Posterior vena cava (tissue), 2 donors: ENCODE data around the gene SMIM38. TPM values are rescaled to one million over a fixed set of nuclear protein-coding genes. Genes with fewer than 3 reads are reported as not detected.

Source experiments
- DNase-seq: peaks from one replicate; pipeline ENCODE4 v3.0.0-alpha.2; 2020; ENCODE audit warnings: low spot score
- intact Hi-C, 2 donors: fragments of 100-400 bp; cut with DNase I; formaldehyde crosslinking; loops; one replicate each; pipeline versions ENCODE4 v1.14.1 to v1.14.2; 2022 to 2023
- total RNA-seq, 2 donors: library from RNA; stranded (reverse); fragmentation: NEBNext Ultra II Directional; extraction: Animal tissue kit (Norgen Biotek cat#: 25700); gene quantifications; one replicate each; pipeline ENCODE4 v1.2.1, GENCODE V29; 2021
- donor health status: DM: yes; HTN: yes; CAD: no.
- donor health status: DM: yes; HTN: yes; CAD: no.

The SMIM38 gene
- total RNA-seq, 2 donors from 2014 or later: 0.76 to 1.4 TPM

GRCh38 chr11:69154211-69154913 lies 1.4 kb upstream of the SMIM38 start:
- peak; percentile 68 for DNase-seq
- intact Hi-C loops: no loop called here

- DNase-seq: no peak
- intact Hi-C loops: no loop called here
These were observed 815 bp upstream of the SMIM38 start for GRCh38 chr11:69154938-69155301.

- intact Hi-C loops: no loop called here
- no peak for DNase-seq
These were observed 502 bp downstream of the SMIM38 start for GRCh38 chr11:69156235-69156639.

GRCh38 chr11:69156673-69157155 lies 979 bp downstream of the SMIM38 start:
- intact Hi-C loops: no loop called here

GRCh38 chr11:69157156-69157821 lies 1.6 kb downstream of the SMIM38 start:
- peak; percentile 88 for DNase-seq

More at GRCh38 chr11:69156673-69157155, 979 bp downstream of the SMIM38 start:
- peak; percentile 81 for DNase-seq

GRCh38 chr11:69157822-69158231 lies 2.1 kb downstream of the SMIM38 start:
- DNase-seq: peak; percentile 80
- intact Hi-C loops: no loop called here

More at GRCh38 chr11:69157156-69157821, 1.6 kb downstream of the SMIM38 start:
- intact Hi-C loops: no loop called here

- intact Hi-C loops: no loop called here
These were observed 2.8 kb downstream of the SMIM38 start for GRCh38 chr11:69158301-69159149.

GRCh38 chr11:69159150-69159852 lies 3.6 kb downstream of the SMIM38 start:
- intact Hi-C loops: no loop called here

More at GRCh38 chr11:69158301-69159149, 2.8 kb downstream of the SMIM38 start:
- peak; percentile 61 for DNase-seq

GRCh38 chr11:69160296-69161116 lies 4.8 kb downstream of the SMIM38 start:
- DNase-seq: no peak

More at GRCh38 chr11:69159150-69159852, 3.6 kb downstream of the SMIM38 start:
- DNase-seq: no peak

GRCh38 chr11:69161117-69161407 lies 5.3 kb downstream of the SMIM38 start:
- DNase-seq: no peak
- intact Hi-C loops: no loop called here

More at GRCh38 chr11:69160296-69161116, 4.8 kb downstream of the SMIM38 start:
- intact Hi-C loops: no loop called here

- DNase-seq: no peak
- intact Hi-C loops: no loop called here
These were observed 6.8 kb downstream of the SMIM38 start for GRCh38 chr11:69162505-69162904.

GRCh38 chr11:69163842-69164241 lies 8.1 kb downstream of the SMIM38 start:
- DNase-seq: no peak
- intact Hi-C loops: no loop called here

GRCh38 chr11:69164824-69165223 lies 9.1 kb downstream of the SMIM38 start:
- no peak for DNase-seq
- intact Hi-C loops: no loop called here

GRCh38 chr11:69165775-69166174 lies 10.0 kb downstream of the SMIM38 start:
- intact Hi-C loops: no loop called here
- DNase-seq: no peak

GRCh38 chr11:69166218-69167115 lies 10.7 kb downstream of the SMIM38 start:
- intact Hi-C loops: no loop called here
- no peak for DNase-seq

GRCh38 chr11:69167130-69167915 lies 11.6 kb downstream of the SMIM38 start:
- DNase-seq: peak; percentile 18
- intact Hi-C loops: no loop called here
